GM21360 (cell line): ENCODE results near the gene PAPSS2.

Source experiments
- ATAC-seq: cut with Tn5 transposase; IDR thresholded peaks from one replicate; pipeline ENCODE4 v1.9.1; 2021; ENCODE audit warnings: mild to moderate bottlenecking, moderate library complexity; ENCODE audit not compliant: unreplicated experiment

PAPSS2 gene

DNA sequence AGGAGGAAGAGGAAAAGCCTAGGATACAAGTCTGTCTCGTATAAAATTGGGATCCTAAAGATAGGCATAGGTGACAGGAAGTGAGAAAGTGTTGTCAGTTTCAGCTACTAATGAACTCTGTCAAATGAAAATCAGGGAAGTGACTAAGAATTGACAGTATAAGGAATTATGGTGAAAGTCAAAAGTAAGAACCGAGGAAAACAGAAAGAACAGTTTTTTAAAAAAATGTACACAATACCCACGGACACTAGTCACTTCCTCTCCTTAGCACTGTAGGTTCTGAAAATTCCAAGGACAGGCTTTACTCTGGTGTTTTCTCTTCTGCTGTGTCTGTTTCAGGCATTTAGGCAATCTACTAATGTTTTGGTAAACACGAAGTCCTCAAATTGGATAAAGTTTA lies 116.1 kb downstream of the PAPSS2 start:
- no peak for ATAC-seq

DNA sequence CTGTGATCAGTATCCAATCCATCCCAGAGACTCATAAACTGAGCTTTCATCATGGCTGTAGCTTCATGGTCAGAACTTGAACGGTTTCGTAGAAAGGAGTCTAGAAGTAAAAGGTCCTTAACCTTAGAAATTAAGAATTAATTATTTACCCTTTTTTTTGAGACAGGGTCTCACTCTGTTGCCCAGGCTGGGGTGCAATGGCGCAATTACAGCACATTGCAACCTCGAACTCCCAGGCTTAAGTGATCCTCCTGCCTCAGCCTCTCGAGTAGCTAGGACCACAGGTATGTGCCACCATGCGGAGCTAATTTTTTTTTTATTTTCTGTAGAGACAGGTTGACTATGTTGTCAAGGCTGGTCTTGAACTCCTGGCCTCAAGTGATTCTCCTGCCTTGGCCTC lies 116.7 kb downstream of the PAPSS2 start:
- ATAC-seq, result no peak

DNA sequence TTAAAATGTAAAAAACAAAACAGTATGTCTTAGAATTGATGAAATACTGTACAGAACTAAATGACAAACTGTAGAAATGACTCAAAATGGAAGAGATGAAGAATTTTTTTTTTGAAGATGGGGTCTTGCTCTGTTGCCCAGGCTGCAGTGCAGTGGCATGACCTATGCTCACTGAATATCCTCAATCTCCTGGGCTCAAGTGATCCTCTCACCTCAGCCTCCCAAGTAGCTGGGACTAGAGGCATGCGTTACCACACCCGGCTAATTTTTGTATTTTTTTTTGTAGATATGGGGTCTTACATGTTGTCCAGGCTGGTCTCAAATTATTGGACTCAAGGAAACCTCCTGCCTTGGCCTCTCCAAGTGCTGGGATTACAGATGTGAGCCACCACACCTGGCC lies 121.9 kb downstream of the PAPSS2 start:
- no peak for ATAC-seq

DNA sequence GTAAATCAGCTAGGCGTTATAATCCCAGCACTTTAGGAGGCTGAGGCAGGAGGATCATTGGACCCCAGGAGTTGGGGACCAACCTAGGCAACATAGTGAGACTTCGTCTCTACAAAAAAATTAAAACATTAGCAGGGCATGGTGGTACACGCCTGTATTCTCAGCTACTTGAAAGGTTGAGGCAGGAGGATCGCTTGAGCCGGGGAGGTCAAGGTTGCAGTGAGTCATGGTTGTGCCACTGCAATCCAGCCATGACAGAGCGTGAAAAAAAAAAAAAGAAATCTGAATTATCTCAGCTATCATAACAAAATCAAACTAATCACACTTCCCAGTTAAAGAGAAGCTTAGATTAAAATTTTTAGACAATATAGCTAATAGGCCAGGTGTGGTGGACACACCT lies 123.0 kb downstream of the PAPSS2 start:
- ATAC-seq, result no peak

DNA sequence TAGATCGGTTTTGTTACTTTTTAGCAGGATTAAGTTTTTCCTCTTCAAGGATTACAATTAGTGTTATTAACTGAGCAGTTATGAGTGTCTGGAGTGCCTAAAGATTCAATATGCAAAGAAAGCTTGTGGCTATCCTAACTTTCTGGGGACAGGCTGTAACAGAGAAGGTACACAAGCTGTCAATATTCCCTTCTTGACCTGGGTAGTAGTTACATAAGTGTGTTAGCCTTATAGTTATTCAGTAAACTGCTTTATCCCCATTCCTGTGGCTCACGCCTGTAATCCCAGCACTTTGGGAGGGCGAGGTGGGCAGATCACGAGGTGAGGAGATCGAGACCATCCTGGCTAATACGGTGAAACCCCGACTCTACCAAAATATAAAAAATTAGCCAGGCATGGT lies 126.7 kb downstream of the PAPSS2 start:
- ATAC-seq, result no peak

DNA sequence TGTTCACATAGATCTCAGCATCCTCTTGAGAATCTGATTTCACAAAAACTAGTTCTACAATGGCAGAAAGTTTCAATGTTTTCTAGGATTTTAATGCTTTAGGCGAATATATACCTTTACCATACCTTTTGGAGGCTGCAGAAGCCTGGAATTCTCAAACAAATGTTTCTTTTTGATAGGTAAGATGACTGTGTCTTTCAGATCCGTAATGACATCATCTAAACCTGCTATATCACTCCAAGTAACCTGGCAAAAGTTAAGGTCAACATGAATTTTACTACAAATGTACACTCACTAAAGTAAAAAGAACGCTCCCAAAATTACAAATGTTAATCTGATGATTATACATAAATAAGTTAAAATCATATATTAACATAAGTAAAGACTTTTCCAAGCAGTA lies 130.5 kb downstream of the PAPSS2 start:
- no peak for ATAC-seq

DNA sequence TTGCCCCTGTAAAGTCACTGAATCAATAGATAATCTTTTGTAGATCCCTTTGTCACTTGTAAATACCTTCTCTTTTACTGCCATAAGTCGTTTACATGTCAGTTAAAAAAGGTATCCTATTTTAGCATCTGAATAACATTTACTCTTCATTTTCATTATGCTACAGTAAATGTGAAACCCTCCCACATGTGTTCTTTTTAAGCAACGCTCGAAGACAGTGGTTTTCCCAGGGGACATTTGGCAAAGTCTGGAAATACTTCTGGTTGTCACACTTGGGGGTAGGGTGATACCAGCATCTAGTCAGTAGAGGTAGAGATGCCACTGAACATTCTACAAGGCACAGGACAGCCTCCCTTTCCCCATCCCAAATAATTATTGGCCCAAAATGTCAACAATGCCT lies 134.6 kb downstream of the PAPSS2 start:
- ATAC-seq, result no peak
